HEK293T (cell line): Measurements from ENCODE around the gene PITPNB.

Experiments used
- CTCF ChIA-PET: fragments of 350-600 bp; formaldehyde crosslinking; extraction: SDS; loops from one replicate; lab custom pipeline; 2021; ENCODE audit warnings: antibody characterized with exemption, inconsistent platforms; lab: Yijun Ruan, JAX
- POLR2A ChIA-PET: fragments of 350-600 bp; formaldehyde crosslinking; extraction: SDS; loops from one replicate; lab custom pipeline; 2020; ENCODE audit warnings: antibody characterized with exemption, inconsistent platforms; lab: Yijun Ruan, JAX
- DNase-seq: peaks from one replicate; pipeline ENCODE4 v3.0.0; 2012; ENCODE audit warnings: mixed read lengths; ENCODE audit errors: extremely low spot score
- ARNT ChIP-seq: fragments of 450-650 bp; IDR thresholded peaks from 2 replicates; pipeline ENCODE4 v1.6.1; 2017; ENCODE audit warnings: mild to moderate bottlenecking
- BHLHE40 ChIP-seq: fragments of 450-650 bp; IDR thresholded peaks from 2 replicates; pipeline ENCODE4 v1.6.1; 2016; ENCODE audit warnings: mild to moderate bottlenecking, moderate library complexity, borderline replicate concordance
- CTBP1 ChIP-seq: fragments of 450-650 bp; IDR thresholded peaks from 2 replicates; pipeline ENCODE4 v1.6.1; 2016; ENCODE audit warnings: borderline replicate concordance
- ELF4 ChIP-seq: fragments of 450-650 bp; IDR thresholded peaks from 2 replicates; pipeline ENCODE4 v1.6.1; 2017; ENCODE audit warnings: antibody characterized with exemption
- FOXA1 ChIP-seq: fragments of 450-650 bp; IDR thresholded peaks from 2 replicates; pipeline ENCODE4 v1.6.1; 2016; ENCODE audit warnings: mild to moderate bottlenecking
- FOXK2 ChIP-seq: fragments of 450-650 bp; IDR thresholded peaks from 2 replicates; pipeline ENCODE4 v1.6.1; 2016; ENCODE audit warnings: mild to moderate bottlenecking
- FOXM1 ChIP-seq: fragments of 450-650 bp; IDR thresholded peaks from 2 replicates; pipeline ENCODE4 v1.6.1; 2017; ENCODE audit warnings: mild to moderate bottlenecking, borderline replicate concordance
- HDGF ChIP-seq: fragments of 450-650 bp; IDR thresholded peaks from 2 replicates; pipeline ENCODE4 v1.6.1; 2017; ENCODE audit warnings: antibody characterized with exemption, borderline replicate concordance
- L3MBTL2 ChIP-seq: fragments of 450-650 bp; conservative IDR thresholded peaks from 2 replicates; pipeline ENCODE4 v1.6.1; 2016; ENCODE audit warnings: mild to moderate bottlenecking
- LEF1 ChIP-seq: fragments of 450-650 bp; IDR thresholded peaks from 2 replicates; pipeline ENCODE4 v1.6.1; 2017; ENCODE audit warnings: mild to moderate bottlenecking, borderline replicate concordance
- NFRKB ChIP-seq: fragments of 450-650 bp; IDR thresholded peaks from 2 replicates; pipeline ENCODE4 v1.6.1; 2016; ENCODE audit warnings: mild to moderate bottlenecking, moderate library complexity
- SP1 ChIP-seq: fragments of 450-650 bp; IDR thresholded peaks from 2 replicates; pipeline ENCODE4 v1.6.1; 2017
- SUZ12 ChIP-seq: fragments of 450-650 bp; IDR thresholded peaks from 2 replicates; pipeline ENCODE4 v1.6.1; 2016; ENCODE audit warnings: mild to moderate bottlenecking
- TARDBP ChIP-seq: fragments of 450-650 bp; IDR thresholded peaks from 2 replicates; pipeline ENCODE4 v1.6.1; 2016
- ZNF384 ChIP-seq: fragments of 450-650 bp; IDR thresholded peaks from 2 replicates; pipeline ENCODE4 v1.6.1; 2016
- TF ChIP-seq, protein P1 (sequence below): fragments of 450-650 bp; IDR thresholded peaks from 2 replicates; pipeline ENCODE4 v1.6.1; 2016

The PITPNB gene

DNA sequence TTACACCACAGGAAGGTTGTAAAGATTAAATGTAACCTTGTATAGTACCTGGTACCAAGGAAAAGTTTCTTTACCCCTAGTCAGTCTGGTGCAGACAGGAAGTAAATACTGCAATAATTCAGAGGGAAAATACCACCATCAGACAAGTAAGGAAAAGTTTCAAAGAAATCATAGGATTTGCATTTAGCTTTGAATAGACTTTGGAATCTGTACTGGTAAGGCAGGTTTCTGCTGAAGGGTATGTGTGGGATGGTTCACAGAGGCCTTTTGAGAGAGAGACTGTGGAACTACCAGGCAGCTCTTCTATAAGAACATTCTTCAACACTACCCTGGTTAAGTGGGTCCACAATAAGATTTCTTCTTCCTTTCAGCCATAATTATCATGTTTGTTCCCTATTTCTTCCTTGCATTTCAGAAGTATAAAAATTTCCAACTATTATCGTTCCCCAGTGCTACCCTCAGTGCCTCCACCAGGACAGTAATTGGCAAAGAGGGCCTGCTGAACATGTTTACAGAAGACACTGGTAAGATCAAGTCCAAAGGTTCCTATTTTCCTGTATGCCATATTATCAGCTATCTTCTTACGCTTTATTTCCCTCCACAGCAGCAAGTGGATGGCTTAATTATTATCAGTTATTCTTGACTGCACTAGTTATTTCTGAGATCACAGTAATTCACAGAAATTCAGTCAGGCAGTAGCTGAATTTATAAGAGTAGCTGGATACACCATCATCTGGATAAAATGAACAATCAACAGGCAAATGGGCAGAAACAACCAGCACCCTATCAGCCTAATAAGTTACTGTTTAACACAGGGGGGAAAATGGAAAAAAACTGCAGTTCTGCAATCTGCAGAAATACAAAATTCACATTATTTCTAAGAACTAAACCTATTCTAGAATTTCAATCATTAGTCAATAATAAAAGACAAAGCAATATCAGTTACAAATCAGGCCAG is 48.5 kb downstream of the PITPNB start:
- no peak for DNase-seq
- ChIA-PET POLR2A (interaction anchor here (0.6 kb wide), 1 partner anchor 125 kb away, joined by 3 read pairs; no protein-coding TSS in a partner anchor), CTCF (interaction anchor here (0.7 kb wide), 1 partner anchor 62 kb away, joined by 3 read pairs; no protein-coding TSS in a partner anchor)
- no peak for TF ChIP-seq BHLHE40
- TF ChIP-seq FOXK2 = no peak

DNA sequence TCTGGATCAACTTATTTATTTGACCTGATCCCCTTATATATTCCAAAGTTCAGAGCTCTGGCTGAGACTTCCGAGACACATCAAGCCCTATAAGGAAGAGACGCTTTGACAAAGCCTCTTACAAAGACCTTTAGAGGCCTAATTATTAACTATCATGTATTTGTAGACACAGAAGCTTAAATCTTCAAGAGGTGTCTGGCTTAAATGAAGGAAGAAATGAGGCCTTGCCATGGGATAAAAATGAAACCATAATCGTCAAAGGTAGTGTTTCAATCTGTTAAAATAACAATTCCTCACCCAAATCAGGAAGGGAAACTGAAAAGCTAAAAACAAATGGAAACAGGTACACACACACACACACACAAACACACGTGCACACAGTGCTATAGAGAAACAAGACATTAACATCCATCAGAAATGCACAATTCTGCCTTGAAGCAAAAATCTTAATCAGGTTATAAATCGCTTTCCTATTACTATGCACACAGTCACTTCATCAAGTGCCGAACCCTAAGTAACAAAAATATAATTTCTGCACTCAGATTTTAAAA is 50.2 kb downstream of the PITPNB start:
- ChIA-PET CTCF (no interaction called here), POLR2A (no interaction called here)
- TF ChIP-seq L3MBTL2 (no peak), HDGF (no peak), ZNF384 (no peak), SUZ12 (no peak), NFRKB (no peak), ARNT (no peak), FOXK2 (no peak), FOXM1 (no peak), LEF1 (no peak), FOXA1 (no peak), SP1 (no peak)

DNA sequence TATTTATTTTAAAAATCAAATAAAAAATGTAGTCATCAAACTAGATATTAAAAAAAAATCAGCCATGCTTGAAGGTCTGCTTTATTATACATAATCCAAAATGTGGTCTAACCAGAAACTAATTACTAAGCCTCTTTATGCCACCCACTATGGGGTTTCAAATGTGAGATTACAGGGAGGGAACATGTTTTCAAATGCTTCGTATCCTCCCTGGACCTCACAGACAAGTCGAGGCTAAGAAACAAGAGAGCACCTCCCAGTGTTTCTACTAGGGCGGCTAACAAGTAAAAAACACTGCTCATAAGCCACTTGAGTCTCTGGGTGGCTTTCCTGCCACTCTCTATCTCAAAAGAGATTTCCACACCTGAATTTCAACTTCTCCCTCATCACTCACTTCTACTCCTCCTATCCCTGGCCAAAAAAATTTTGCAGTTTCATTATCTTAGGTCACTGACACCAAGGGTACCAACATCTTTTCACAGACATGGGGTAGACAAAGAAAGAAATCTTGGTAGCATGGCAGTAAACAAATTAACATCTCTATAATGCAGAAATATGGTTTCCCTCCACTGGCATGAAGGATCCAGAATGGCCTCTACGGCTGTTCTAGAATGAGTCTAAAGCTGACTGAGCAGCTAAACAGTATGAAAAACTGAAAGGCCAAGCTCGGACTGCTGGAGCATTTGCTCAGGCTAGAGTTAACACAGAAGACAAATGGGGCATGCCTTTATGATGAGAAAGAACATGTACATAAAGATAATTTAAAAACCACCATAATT is 50.9 kb downstream of the PITPNB start:
- TF ChIP-seq NFRKB (no peak), CTBP1 (no peak), SP1 (no peak), ARNT (no peak), FOXA1 (no peak), ELF4 (no peak), HDGF (no peak), BHLHE40 (no peak), TARDBP (no peak)
- TF ChIP-seq, protein P1, sequence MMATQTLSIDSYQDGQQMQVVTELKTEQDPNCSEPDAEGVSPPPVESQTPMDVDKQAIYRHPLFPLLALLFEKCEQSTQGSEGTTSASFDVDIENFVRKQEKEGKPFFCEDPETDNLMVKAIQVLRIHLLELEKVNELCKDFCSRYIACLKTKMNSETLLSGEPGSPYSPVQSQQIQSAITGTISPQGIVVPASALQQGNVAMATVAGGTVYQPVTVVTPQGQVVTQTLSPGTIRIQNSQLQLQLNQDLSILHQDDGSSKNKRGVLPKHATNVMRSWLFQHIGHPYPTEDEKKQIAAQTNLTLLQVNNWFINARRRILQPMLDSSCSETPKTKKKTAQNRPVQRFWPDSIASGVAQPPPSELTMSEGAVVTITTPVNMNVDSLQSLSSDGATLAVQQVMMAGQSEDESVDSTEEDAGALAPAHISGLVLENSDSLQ = no peak
- DNase-seq = no peak
- POLR2A ChIA-PET = no interaction called here
- CTCF ChIA-PET = no interaction called here

More for the DNA sequence above, 50.2 kb downstream of the PITPNB start:
- no peak for DNase-seq

DNA sequence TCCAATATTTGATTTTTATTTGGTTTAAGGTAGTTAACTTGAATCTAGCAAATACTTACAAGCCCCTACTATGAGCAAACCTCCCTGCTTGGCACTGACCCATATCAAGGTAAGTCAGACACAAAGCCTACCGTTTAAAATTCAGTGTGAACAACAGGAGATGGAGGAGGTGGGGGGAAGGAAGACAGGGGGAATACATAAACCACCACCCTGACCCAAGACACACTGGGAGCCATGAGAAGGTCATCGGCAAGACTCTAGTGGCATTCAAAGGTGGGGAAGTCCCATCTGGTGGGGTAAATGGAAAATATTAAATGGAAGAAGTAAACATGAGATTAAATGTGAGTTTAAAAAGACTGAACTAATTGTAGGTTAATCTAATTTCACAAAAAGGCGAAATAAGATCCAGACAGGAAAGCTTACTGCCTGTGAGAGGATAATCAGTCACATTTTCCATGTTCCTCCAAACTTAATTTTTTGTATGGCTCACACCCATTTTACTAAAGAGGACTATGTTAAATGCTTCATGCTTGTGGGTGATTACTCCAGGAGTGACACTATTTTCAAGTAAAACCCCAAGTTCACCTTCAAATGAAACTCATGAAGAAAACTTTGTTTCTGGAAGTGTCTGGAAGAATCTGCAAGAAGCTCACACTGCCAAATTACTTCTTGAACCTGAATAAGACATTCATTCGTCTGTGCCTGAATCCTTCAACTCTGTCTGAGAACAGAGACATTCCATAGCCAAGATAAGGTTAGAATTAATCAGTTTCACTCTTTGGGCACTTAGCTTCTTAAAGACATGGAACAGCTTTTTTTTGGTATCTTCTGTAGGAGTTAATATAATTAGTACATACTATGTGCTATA is 51.7 kb downstream of the PITPNB start:
- DNase-seq = no peak
- ChIA-PET CTCF (no interaction called here), POLR2A (no interaction called here)
- TF ChIP-seq CTBP1 = no peak
- no peak for TF ChIP-seq HDGF
- TF ChIP-seq L3MBTL2 = no peak
- TF ChIP-seq BHLHE40 = no peak
- no peak for TF ChIP-seq FOXM1
- TF ChIP-seq ELF4 = no peak
- TF ChIP-seq, protein P1 = no peak
- no peak for TF ChIP-seq NFRKB
- no peak for TF ChIP-seq SP1
- no peak for TF ChIP-seq FOXA1
- no peak for TF ChIP-seq ZNF384
- TF ChIP-seq FOXK2 = no peak
- TF ChIP-seq SUZ12 = no peak
- no peak for TF ChIP-seq TARDBP
- no peak for TF ChIP-seq LEF1
- no peak for TF ChIP-seq ARNT

DNA sequence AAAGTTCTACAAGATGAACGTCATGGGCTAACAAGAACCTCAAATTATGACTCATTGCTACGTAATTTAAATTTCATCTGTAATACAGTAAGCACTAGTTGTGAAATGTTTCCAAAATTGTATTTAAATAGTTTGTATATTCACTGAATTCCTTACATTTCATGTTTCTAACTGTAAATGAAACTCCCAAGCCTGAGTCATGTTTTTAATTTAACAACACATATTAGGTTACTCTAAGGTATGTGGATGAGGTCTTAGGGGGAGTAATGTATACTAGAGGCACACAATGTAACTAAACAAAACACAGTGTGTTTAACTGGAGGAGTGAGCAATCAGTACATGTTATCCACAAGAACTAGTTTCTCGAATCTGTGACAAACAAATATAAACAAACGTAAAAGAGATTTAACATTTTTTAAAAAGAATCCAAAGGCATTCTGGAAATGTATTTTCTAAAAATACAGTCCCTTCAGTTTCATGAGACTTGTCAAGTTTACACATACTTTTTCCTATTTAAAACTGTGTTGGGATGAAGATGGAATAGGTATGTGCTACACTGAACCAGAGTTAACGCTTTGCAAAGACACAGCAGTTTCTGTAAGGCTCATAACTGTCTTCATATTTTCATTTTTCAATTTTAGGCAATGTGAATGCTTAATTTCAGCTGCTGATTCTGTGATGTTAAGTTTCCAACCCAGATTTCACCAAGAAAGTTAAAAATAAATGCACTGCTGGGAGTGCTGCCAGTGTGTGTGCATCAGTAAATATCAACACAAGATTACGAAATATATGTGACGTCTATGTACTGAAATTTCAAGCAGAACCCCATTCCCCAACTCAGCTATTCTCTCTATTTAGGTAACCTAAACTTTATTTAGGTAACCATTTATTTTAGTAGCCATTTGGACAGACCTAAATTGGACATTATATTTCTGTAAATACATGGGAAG is 52.6 kb downstream of the PITPNB start:
- POLR2A ChIA-PET = no interaction called here
- DNase-seq = no peak
- CTCF ChIA-PET = no interaction called here
- TF ChIP-seq TARDBP (no peak), ARNT (0 out of 2 replicates have a peak, but pooled peaks have one; percentile 22), ZNF384 (no peak), NFRKB (no peak), FOXK2 (0 out of 2 replicates have a peak, but pooled peaks have one; percentile 39), SUZ12 (no peak)
